GM19035 (cell line): ENCODE results near the gene STPG1.
A peak's percentile ranks its signal among the peaks of the same experiment; 100 is the strongest.

Experiments used
- ATAC-seq: cut with Tn5 transposase; IDR thresholded peaks from one replicate; pipeline ENCODE4 v1.9.1; 2021; ENCODE audit not compliant: unreplicated experiment

Gene STPG1

DNA sequence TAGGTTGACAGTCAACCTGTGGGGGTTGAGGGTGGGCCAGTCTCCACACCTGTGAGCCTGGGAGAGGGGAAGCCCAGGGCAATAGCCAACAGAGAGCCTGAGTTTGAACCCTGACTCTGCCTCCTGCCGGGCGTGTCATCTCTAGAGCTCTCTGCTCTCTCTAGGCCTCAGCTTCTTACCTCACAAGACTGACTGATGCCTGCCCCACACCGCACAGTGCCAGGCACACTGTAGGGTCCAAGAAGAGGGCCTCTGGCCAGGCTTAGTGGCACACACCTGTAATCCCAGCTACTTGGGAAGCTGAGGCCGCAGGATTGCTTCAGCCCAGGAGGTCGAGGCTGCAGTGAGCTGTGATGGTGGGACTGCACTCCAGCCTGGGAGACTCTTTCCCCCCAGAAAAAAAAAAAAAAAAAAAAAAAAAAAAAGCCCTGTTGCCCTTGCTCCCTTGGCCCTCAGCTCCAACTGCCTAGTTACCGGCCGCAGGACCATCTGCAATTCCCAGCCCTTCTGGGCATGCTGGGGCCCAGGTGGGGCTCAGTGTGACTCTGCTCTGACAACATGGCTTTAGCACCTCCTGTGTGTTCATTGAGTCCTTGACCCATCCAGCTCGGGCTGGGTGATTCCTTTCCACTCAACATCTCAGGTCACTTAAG lies 69.4 kb downstream of the STPG1 start:
- no peak for ATAC-seq

DNA sequence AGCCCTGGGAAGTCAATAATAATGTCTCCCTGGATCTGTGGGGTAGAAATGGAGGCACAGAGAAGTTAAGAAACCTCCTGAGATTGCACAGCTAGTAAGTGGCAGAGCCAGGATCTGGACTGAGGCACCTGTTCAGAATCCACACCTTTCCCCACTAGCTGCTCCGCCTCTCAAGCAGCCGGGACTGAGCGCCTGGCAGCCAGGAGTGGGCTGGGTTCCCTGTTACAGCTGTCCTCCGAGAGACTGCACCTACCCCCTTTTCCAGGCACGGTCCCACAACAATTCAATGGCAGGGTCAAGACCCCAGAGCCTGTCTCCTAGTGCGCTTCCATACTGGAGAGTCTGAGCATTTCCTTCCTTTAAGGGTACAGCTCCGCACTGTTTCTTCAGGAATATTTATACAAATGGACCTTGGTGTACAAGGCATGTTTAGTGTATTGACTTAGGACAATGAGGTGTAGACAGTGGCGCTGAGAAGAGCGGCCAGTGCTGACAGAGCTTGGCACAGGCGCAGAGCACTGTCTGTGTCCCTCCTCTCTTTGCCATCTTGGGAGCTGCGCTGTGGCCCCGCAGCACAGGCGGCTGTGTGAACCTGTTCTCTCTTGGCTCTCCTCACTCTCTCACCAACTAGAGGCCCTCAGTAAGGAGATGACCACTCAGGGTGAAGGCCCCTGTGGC lies 70.0 kb downstream of the STPG1 start:
- ATAC-seq = no peak

GRCh38 chr1:24341260-24341659 lies 72.3 kb downstream of the STPG1 start:
- ATAC-seq = no peak

- ATAC-seq = no peak
Measured at GRCh38 chr1:24340770-24341169, 72.8 kb downstream of the STPG1 start.

DNA sequence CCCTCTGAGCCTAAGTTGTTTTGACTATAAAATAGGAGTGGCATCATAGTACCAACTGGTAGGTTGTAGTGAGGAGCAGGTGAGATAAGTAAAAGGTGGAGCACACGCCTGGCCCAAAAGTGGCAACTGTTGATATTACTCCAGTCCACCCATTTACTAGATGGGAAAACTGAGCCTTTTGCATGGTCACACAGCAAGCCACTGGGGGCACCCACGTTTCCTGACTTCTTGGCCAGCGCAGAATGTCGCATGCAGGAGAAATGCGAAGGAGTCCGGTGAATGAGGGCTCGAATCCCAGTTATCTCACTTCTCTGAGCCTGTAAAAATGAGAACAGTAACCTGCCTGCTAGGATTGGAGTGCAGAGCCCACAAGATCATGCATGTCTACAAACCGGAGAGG lies 73.6 kb downstream of the STPG1 start:
- no peak for ATAC-seq

DNA sequence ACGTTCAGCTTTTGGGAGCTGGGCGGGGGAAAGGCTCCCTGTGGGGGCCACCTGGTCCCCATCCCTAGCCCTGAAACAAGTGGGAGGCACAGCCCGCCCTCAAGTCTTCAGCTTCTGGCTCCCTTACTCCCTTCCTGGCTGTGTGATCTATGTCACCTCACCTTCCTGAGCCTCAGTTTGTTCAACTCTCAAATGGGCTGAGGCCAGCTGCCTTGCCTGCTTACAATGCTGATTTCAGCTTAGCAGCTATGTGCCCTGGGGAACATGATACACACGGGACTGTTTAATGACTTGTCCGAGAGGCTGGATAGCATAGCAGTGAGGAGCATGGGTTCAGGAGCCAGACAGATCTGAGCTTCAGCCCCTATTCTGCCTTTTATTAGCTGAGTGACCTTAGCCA lies 75.1 kb downstream of the STPG1 start:
- ATAC-seq = no peak

DNA sequence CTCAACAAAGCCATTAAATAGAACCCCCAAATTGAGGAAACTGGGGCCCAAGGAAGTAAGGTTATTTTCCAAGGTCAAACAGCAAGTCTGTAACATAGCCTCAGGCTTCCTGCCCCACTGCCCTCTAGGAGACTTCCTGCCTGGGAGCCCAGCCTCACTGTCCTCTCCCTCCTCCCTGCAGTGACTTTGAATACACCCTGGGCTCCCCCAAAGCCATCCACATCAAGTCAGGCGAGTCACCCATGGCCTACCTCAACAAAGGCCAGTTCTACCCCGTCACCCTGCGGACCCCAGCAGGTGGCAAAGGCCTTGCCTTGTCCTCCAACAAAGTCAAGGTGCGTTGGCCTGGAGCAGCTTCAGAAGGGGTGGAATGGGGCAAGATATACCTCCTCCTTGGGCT lies 76.1 kb downstream of the STPG1 start:
- ATAC-seq = no peak

DNA sequence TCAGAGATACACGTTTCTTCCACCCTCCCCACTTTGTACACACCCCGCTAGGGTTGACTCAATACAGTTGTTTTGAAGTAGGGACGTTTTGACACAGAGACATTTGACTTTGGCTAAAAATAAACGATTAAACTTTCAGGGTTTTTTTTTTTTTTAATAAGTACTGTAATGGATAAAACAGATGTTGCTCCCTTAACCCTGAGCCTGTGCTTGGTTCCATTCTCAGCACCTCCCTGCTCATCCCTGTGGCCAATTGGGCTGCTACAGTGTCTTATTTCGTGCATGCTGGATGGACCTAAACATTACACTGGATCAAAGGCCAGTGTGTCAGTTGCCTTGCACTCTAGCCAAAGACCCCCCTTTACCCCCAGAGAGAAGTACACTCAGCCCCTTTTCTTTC lies 77.5 kb downstream of the STPG1 start:
- ATAC-seq = no peak

DNA sequence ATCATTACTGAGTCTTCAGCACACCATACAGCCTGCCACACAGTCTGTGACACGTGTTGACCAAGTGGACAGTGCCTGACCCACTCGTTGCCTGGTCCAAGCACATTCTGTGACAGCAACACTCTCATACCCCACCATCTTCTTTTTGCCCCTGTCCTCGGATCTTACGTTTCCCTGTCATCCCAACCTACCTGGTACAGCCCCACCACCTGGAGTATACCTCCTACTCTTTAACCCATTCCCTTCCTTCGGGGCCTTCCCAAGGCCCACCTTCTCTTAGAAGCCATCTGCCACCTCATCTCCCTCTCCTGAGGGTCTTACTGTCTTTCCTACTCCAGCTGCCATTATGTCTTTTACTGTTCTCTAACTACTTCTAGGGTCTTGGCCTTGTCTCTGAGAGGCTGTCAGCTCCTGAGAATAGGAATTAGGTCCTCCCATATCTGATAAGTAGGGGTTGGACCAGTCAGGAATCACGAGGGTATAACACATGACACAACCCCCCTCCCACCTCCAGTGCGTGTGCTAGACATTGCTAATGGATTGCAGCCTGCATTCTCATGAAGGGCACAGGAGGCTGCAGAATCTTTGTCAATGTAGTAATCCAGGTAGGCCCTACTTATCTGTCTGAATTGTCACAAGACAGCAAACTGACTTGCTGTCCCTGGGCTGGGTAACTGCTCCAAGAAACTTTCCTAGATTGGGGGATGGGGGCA lies 81.5 kb downstream of the STPG1 start:
- ATAC-seq = no peak

DNA sequence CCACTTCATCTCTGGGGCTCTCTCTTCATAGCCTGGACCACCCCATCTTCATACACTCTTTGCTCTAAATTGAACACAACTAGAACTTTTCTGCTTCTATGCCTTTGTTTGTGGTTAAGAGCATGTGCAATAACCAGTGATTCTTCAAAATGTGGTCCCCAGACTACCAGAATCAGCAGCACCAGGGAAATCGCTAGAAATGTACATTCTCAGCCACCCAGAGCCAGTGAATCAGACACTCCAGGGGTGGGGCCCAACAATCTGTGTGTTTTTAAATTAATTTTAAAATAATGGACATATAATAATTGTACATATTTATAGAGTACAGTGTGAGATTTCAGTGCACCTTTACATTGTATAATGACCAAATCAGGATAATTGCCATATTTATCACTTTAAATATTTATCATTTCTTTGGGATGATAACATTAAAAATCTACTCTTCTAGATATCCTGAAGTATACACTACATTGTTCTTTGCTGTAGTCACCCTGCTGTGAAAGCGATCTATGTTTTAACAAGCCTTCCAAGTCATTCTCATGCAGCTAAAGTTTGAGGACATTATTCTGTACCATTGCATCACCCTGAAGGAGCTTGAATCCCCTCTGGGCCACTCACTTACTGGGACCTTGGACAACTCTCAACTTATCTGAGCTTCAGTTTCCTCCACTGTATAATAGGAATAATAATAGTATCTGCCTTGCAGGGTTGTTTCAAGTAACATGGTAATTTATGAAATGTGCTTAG lies 83.6 kb downstream of the STPG1 start:
- ATAC-seq = no peak

GRCh38 chr1:24329331-24329730 lies 84.3 kb downstream of the STPG1 start:
- no peak for ATAC-seq

- ATAC-seq = no peak
Measured at GRCh38 chr1:24327891-24328290, 85.7 kb downstream of the STPG1 start.

- ATAC-seq = no peak
Measured at GRCh38 chr1:24327486-24327885, 86.1 kb downstream of the STPG1 start.

- ATAC-seq = no peak
Measured at GRCh38 chr1:24325587-24326449, 87.8 kb downstream of the STPG1 start.

GRCh38 chr1:24324903-24325302 lies 88.7 kb downstream of the STPG1 start:
- ATAC-seq = no peak

DNA sequence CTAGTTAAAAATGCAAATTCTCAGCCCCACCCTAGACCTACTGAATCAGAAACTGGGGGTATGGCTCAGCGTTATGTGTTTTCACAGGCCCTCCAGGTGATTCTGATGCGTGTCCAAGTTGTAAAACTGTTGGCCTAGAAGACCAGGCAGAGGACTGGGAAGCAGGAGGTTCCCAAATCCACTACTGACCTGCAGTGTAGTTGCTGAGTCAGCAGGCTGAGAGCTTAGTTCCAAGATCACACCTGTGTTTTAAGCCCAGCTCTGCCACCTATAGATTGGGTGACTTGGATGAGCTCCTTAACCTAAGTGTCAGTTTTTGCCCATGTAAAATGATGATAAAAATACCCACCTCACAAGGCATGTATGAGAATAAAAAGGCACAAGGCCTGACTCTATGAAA lies 90.3 kb downstream of the STPG1 start:
- ATAC-seq = no peak

GRCh38 chr1:24322470-24323177 lies 91.0 kb downstream of the STPG1 start:
- ATAC-seq = no peak

- peak; percentile 71 for ATAC-seq
Measured at GRCh38 chr1:24321697-24322469, 91.7 kb downstream of the STPG1 start.

DNA sequence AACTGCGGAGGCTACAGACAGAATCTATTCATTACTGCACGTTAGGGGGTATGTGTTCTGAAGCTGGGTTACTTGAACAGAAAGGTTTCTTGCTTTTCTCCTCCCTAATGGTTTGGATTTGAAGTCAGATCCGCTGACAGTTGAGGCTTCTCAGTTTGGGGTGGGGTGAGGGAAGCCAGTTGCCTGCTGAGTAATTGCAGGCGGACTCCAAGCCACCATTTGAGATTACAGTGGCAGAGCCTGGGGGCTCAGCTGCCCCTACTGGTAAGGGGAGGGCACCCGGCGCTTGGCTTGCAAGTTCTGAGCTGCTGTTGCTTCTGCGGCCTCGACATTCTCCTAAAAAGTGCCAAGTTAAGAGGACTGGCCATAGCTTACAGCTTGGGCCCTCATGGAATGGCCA lies 92.5 kb downstream of the STPG1 start:
- ATAC-seq = no peak
